OCI-LY3 (cell line): ENCODE measurements around the gene OR52A5.

Experiments
- H2AFZ ChIP-seq: fragments of 200-600, 300-600 bp; shearing (Covaris generic); 2 replicates; pipeline ENCODE4 v1.6.0; 2014; ENCODE audit warnings: antibody characterized with exemption, low read depth, low read length
- H3K27ac ChIP-seq: fragments of 200-600, 300-600 bp; sonication (generic); 2 replicates; pipeline ENCODE4 v1.5.1; 2014; ENCODE audit warnings: mild to moderate bottlenecking, low read length, moderate library complexity, mixed read lengths
- H3K27me3 ChIP-seq: fragments of 200-600, 300-600 bp; sonication (generic); 2 replicates; pipeline ENCODE4 v1.6.1; 2014; ENCODE audit warnings: low read depth, low read length, mixed read lengths
- H3K36me3 ChIP-seq: fragments of 200-600, 300-600 bp; sonication (generic); replicated peaks from 2 replicates; pipeline ENCODE3; 2014; ENCODE audit warnings: low read depth, low read length, mixed read lengths
- H3K4me1 ChIP-seq: fragments of 300-600, 200-600 bp; sonication (generic); 2 replicates; pipeline ENCODE4 v1.6.1; 2014; ENCODE audit warnings: low read length, mixed read lengths
- H3K4me2 ChIP-seq: fragments of 200-600, 300-600 bp; sonication (generic); 2 replicates; pipeline ENCODE4 v1.6.1; 2014; ENCODE audit warnings: low read length, mixed read lengths
- H3K4me3 ChIP-seq: fragments of 300-600, 200-600 bp; sonication (generic); 2 replicates; pipeline ENCODE4 v1.5.1; 2014; ENCODE audit warnings: antibody characterized with exemption, mild to moderate bottlenecking, low read length, moderate library complexity
- H3K79me2 ChIP-seq: fragments of 300-600, 200-600 bp; shearing (Covaris generic); 2 replicates; pipeline ENCODE4 v1.6.1; 2014; ENCODE audit warnings: mild to moderate bottlenecking, low read length, mixed read lengths
- H3K9ac ChIP-seq: fragments of 300-600, 200-600 bp; shearing (Covaris generic); 2 replicates; pipeline ENCODE4 v1.6.0; 2014; ENCODE audit warnings: mild to moderate bottlenecking, low read length, moderate library complexity
- H3K9me3 ChIP-seq: fragments of 200-600, 300-600 bp; shearing (Covaris generic); 2 replicates; pipeline ENCODE4 v1.6.1; 2014; ENCODE audit warnings: low read length, mixed read lengths; ENCODE audit not compliant: insufficient read depth
- H4K20me1 ChIP-seq: fragments of 200-600, 300-600 bp; sonication (generic); 2 replicates; pipeline ENCODE4 v1.6.1; 2016; ENCODE audit warnings: low read length, mixed read lengths; ENCODE audit not compliant: insufficient read depth
- EZH2phosphoT487 ChIP-seq: fragments of 200-600 bp; shearing (Covaris generic); IDR thresholded peaks from 2 replicates; pipeline ENCODE4 v1.6.1; 2018; ENCODE audit warnings: antibody characterized with exemption, mixed run types, low read depth
- TF ChIP-seq, protein P1 (sequence below): fragments of 200-600, 300-600 bp; sonication (generic); IDR thresholded peaks from 2 replicates; pipeline ENCODE4 v1.5.1; 2014; ENCODE audit warnings: antibody characterized with exemption, low read length, low read depth

OR52A5 gene

DNA sequence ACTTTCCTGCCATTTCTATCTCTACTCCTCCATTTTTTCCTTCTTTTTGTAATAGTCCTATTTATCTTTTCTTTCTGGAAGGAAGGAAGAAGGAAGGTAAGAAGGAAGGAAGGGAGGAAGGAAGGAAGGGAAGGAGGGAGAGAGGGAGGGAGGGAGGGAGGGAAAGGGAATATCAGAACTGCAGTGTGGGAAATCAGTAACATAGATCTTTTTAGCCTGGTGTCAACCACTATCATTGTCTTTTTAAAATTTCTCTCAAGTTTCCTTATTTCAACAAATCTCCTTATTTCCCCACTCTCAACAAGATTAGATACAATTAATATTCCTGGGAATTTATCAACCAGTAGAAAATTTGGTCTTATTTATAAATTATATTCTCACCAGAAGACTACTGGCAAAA is 35.1 kb downstream of the OR52A5 start:
- TF ChIP-seq EZH2phosphoT487, result no peak
- TF ChIP-seq, protein P1, sequence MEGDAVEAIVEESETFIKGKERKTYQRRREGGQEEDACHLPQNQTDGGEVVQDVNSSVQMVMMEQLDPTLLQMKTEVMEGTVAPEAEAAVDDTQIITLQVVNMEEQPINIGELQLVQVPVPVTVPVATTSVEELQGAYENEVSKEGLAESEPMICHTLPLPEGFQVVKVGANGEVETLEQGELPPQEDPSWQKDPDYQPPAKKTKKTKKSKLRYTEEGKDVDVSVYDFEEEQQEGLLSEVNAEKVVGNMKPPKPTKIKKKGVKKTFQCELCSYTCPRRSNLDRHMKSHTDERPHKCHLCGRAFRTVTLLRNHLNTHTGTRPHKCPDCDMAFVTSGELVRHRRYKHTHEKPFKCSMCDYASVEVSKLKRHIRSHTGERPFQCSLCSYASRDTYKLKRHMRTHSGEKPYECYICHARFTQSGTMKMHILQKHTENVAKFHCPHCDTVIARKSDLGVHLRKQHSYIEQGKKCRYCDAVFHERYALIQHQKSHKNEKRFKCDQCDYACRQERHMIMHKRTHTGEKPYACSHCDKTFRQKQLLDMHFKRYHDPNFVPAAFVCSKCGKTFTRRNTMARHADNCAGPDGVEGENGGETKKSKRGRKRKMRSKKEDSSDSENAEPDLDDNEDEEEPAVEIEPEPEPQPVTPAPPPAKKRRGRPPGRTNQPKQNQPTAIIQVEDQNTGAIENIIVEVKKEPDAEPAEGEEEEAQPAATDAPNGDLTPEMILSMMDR, result no peak
- no peaks in the 10 kb centered on the region for H3K79me2 ChIP-seq

GRCh38 chr11:5102246-5102645 is 35.9 kb downstream of the OR52A5 start:
- Histone ChIP-seq H3K9ac (no peak overlapping the region), H3K79me2 (no peaks in the 10 kb centered on the region), H3K36me3 (no peaks in the 10 kb centered on the region), H3K4me2 (no peak overlapping the region), H3K27me3 (0 out of 2 replicates have a peak, but pooled peaks cover 3% of the 10 kb centered on the region), H3K9me3 (no peaks in the 10 kb centered on the region), H4K20me1 (no peaks in the 10 kb centered on the region), H3K4me1 (peaks cover 3% of the 10 kb centered on the region), H2AFZ (no peak overlapping the region), H3K4me3 (no peak overlapping the region), H3K27ac (no peak overlapping the region)
- no peak for TF ChIP-seq EZH2phosphoT487
- TF ChIP-seq, protein P1, result no peak

More for the DNA sequence above, 35.1 kb downstream of the OR52A5 start:
- Histone ChIP-seq H2AFZ (no peak overlapping the region), H4K20me1 (no peaks in the 10 kb centered on the region), H3K27me3 (0 out of 2 replicates have a peak, but pooled peaks cover 3% of the 10 kb centered on the region), H3K4me3 (no peak overlapping the region), H3K9ac (no peak overlapping the region), H3K4me1 (peaks cover 6% of the 10 kb centered on the region), H3K9me3 (no peaks in the 10 kb centered on the region), H3K36me3 (no peaks in the 10 kb centered on the region), H3K27ac (no peak overlapping the region), H3K4me2 (no peak overlapping the region)

DNA sequence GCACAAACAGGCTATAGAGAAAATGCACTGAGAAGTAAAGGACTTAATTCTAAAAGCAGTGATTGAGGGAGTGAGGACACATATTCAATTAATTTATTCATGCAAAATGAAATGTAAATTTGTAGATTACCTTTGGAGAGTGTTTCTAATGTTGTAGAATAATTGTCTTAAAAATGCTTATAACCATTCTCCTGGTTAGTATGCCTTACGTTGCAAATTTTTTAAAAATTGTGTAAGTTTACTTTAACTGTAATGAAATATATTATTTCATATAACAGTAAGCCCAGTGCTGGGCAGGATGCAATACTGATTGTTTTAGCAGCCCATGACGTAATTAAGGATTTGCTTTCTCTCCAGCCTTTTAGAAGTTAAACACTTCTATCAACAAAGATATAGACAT is 42.1 kb downstream of the OR52A5 start:
- Histone ChIP-seq H3K27ac (no peak overlapping the region), H3K4me3 (no peak overlapping the region), H3K9ac (no peak overlapping the region), H2AFZ (no peak overlapping the region), H3K4me1 (0 out of 2 replicates have a peak, but pooled peaks cover 3% of the 10 kb centered on the region), H3K36me3 (no peaks in the 10 kb centered on the region), H3K9me3 (no peaks in the 10 kb centered on the region), H4K20me1 (no peaks in the 10 kb centered on the region), H3K4me2 (no peak overlapping the region), H3K27me3 (no peaks in the 10 kb centered on the region), H3K79me2 (no peaks in the 10 kb centered on the region)
- TF ChIP-seq EZH2phosphoT487, result no peak
- TF ChIP-seq, protein P1, result no peak

- Histone ChIP-seq H3K27ac (no peak overlapping the region), H2AFZ (no peak overlapping the region), H3K4me2 (no peak overlapping the region), H3K79me2 (no peaks in the 10 kb centered on the region), H3K9ac (no peak overlapping the region), H3K36me3 (no peaks in the 10 kb centered on the region), H4K20me1 (no peaks in the 10 kb centered on the region), H3K4me3 (no peak overlapping the region), H3K27me3 (no peaks in the 10 kb centered on the region), H3K4me1 (0 out of 2 replicates have a peak, but pooled peaks cover 3% of the 10 kb centered on the region), H3K9me3 (no peaks in the 10 kb centered on the region)
- TF ChIP-seq, protein P1, result no peak
- TF ChIP-seq EZH2phosphoT487, result no peak
Measured at GRCh38 chr11:5092821-5093585, 45.2 kb downstream of the OR52A5 start.
